Hematopoietic multipotent progenitor cell treated with erythropoietin and hydrocortisone succinate and interleukin-3 and kit ligand, for 4 days (in vitro differentiated cells): ENCODE results near the gene AFAP1.

Experiments used
- DNase-seq: peaks from one replicate; pipeline ENCODE4 v3.0.0-alpha.2; 2015

AFAP1 gene

DNA sequence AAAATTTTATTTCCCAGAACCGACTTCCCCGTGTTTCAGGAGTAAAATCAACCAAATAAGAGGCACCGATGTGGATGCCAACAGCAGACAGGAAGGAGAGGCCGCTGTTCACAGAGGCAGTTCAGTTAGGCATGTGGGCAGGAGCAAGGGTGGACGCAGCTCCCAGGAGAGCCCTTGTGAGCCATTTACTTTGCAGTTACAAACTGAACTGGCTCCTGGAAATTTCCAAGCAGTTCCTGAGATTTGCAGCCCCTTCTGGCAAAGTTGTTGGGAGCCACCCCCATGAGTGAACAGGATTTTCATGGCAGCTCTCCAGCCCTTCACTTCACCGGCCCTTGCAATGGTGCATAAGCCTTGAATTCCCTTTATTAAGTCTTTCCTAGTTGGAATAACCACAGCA is 189.1 kb downstream of the AFAP1 start:
- DNase-seq, result no peak

DNA sequence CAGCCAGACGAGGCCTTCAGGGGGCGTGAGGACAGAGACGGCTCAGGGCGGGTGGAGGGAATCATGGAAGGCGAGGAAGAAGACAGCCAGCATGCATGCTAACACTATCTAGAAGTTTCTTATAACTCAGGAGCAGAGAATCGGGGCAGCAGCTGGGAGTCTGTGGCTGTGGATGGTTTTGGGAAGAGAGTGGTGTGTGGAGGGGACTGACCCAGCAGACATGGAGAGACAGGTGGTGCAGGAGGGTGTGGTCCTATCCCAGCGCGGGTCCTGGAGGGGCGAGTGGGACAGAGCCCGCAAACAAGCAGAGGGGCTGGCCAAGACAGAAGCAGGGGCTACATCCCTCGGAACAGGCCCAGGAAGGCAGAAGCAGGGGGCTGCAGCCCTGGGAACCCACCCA is 192.1 kb downstream of the AFAP1 start:
- DNase-seq, result no peak

DNA sequence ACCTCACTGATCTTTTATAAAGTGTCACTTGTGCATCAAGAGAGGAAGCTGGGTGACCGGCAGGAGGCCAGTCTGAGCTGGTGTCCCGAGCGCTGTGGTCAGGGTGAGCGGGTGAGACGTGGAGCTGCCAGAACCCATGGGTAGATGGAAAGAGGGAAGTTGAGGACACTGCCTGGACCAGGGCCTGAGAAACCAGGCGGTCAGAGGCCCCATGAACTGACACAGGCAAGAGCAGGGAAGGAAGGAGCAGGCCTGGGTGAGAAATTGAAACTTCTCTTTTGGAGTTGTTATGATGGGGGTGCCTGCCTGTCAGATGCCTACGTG is 192.6 kb downstream of the AFAP1 start:
- no peak for DNase-seq

DNA sequence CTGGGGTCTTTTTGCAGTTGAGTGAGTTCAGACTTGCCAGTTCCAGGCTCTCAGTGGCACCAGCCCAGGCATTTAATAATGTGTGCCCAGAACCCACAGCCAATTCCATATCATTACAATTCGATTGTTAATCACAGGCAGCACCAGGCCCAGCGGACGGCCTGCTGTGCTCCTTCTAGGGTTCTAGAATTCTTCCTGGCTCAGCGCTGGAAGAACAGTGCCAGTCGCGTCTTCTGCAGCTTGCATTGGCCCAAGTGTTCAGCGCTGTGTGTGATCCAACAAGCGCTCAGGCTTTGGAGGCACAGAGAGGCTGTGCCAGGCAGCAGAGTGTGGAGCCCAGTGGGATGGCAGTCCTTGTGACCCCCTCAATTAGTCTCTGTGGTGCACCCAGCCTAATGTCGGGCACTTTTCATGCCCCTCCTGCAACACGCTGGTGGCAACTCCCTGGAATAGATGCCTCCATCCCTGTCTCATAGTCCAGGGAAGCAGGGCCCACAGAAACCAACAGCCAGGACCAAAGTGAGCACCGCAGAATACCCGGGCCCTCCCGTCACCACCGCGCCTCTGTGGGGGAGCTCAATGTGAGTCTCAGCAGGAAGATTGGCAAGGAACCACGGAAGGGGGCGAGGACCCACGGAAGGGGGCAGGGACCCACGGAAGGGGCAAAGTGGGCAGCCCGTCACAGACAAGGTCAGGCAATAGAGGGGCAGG is 193.2 kb downstream of the AFAP1 start:
- no peak for DNase-seq

DNA sequence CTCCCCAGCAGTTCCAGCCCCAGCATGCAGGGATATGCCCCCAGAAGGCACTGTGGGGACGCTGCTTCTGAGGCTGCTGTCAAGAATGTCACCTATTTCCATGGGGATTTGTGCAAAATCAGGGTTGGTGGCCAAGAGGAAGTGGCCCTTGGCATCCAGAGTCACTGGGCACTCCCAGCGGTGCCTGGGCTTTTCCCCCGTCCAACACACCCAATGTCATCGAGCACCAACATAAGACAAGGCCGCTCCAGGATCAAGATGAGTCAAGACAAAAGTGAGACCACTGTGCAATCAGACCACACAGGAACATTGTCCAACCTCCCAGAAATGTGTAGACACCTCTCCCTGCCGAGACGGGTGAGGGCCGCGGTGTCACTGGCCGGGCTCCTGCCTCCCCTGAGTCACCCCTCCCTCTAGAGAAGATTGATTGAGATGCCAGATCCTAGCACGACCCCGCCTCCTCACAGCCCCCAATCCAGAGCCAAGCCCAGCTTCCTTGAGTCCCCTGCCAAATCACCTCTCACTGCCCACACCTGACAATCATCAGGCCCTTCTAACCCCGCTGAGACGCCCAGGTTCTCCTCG is 194.3 kb downstream of the AFAP1 start:
- no peak for DNase-seq

DNA sequence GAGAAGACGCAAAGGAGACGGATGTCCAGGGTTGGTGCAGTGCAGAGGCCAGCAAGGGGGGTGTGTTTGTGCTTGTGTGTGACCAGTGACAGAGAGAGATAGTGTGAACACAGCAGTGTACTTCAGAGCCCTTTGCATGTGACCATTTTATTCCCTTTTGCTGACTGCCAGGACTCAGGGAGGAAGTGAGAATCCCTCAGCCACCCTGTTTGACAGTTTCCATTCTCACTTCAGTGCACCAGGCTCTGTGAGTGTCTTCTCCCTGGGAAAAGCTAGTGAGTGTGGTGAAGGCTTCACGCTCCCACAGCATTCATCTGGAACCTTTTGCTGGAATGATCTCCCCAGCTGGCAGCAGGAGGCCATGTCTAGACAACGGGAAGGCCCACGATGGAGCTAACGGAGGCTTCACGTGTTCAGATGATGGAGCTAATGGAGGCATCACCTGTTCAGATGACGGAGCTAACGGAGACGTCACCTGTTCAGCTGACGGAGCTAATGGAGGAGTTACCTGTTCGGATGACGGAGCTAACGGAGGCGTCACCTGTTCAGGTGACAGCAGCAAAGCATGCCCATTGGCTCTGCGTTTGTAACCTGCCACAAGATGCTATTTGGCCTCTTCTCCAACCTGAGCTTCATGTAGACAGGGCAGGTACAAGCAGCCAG is 195.4 kb downstream of the AFAP1 start:
- no peak for DNase-seq

DNA sequence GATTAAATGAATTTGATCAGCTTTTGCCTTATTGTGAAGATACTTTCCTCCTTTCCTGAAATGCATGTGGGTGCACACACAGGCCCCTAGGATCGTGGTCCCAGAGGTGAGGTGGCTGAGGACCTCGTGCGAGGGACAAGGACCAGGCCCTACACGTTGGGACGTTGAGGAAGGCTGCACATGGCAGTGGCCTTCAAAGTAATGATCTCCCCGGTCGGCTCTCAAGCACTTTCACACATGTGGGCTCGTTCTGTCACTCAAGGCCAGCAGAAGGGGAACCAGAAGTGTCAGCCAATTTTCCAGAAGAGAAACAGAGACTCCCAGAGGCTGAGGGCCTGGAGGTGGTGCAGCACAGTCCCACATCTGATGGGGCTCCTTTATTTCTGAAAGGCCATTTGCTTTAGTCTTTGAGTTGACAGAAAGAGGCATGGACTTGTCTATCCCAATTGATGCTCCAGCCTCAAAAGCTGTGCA is 196.8 kb downstream of the AFAP1 start:
- no peak for DNase-seq

DNA sequence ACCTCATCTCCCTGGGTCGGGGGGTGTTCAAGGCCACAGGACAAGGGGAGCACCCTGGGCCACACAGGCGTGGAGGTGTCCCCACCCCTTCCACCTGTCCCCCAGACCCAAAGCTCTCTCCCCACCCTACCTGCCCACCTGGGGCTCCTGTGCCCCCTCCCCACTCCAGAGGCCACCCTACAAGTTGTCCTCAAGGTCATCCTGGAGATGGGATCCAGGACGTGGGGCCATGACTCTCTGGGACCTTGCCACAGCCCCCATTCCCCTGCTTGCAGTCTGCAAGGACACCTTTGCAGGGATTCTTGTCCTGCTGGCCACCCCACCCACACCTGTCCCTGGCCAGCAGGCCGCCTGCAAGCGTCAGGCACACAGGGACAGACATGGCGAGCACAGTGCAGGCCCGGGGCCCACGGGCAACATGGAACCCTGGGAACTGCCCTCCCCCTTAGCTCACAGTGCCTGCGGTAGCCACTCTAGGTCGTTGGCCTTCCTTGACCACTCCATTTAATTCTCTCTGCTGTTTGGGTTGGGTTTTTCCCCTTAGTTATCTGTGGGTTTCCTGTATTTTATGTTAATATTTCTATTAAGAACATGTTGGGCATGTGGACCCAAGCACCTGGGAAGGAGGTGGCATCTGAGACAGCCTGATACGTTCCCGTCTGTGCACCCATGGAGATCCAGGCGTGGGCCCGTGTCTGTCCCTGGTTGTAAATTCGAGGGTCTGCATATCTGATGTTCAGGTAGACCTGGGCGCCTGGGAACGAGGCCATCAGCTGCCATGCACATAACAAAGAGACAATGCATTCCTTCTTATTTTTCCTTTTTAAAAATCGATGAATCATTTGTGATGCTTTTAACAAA is 197.5 kb downstream of the AFAP1 start:
- no peak for DNase-seq

DNA sequence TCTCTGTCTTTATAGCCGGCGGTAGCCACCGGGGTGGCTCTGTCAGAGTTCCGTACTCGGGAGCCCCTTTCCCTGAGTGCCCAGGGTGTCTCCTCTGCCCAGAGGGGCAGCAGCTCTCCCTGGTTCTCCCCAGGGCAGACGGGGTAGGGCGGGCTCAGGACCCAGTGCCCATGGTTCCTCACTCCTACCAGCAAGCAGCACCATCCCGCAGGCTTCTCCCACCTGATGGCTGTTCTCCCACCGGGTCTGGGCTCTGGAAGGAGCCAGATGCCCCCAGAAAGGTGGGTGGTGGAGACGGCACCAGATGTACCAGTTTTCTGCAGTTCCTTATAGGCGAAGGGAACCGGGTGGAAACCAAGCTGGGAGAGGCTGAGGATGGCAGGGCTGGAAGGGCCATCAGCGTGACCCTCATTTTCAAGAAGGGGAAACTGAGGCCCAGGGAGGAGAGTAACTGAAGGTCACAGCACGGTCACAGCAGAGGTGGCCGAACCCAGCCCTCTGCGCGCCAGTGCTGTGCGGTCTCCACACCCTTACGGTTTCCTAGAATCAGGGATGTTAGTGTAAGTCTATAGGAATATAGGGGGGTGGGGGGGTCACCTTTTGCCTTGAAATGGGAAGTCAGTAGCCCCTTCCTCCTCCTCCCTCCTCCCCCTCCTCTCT is 198.7 kb downstream of the AFAP1 start:
- DNase-seq, result no peak

DNA sequence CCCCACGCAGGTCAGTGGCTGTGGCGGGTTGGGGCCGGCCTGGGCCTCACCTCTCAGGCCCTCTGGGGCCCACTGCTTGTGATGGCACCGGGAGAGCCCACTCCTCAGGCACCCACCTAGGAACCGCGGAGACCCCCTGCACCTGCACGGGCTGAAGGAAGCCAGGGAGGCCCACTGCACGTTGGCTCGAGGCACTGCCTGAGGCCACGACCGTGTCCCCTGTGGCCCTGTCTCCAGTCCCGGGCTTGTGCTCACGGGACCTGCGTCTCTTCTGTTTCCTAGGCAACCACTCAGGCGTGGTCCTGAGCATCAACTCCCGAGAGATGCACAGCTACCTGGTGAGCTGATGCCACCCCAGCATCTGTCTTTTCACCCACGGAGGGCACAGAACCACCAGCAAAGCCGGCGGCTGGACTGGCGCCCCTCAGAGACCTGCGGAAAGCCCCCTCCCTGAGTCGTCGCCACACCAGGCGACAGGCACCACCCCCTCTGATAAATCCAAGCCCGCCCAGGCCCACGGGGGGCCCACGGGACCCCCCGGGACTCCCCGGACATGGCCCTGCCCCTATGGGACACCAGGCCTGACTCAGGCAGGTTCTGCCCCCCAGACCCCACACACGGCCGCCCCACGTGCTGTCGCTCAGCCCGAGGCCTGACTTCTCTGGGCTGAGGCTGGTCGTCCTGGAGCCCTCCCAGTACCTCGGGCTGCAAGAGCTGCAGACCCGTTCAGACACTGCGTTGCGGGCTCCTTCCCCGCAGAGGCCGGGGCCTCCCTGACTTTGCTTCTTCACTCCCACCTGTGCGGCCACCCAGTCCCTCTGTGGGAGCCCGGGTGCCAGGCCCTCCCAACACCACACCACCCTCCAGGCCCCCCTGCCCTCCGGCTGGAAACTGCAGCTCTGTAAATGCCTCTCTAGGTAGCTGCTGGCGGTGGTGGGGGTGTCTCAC is 199.5 kb downstream of the AFAP1 start:
- DNase-seq, result no peak

DNA sequence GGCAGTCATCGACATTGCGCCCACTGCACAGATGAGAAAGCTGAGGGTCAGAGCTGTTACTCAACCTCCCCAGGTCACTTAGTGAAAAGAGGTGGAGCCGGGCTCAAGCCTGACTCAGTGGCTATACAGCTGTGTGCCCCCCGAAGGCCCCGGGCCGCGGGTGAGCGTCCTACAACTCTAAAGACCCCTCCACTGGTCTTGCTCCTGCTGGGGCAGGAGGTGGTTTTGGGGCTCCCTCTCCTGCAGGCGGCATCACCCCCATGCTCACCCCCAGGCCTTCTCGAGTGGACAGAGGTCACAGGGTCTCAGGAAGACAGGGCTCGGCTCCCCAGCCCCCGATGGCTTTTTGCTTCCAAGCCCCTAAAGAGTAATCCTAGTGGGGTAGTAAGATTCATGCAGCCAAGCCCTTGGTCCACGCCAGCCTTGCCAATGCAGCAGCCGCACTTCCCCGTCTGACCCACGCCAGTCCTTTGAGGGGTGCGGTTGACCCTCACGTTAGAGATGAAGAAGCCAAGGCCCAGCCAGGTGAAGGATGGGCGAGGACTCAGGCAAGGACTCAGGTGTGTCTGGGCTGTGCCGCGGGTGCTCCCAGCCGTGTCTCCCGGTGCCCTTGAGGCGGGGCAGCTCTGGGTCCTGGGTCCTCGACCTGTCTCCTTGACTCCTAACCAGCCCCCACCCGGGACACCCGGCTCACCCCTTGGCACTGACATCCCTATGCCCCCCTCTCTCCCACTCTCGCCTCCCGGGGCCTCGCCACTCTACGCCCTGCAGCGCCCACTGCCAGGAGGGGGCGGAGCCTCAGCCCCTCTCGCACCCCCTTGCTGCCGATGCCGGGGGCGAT is 200.4 kb downstream of the AFAP1 start:
- no peak for DNase-seq

DNA sequence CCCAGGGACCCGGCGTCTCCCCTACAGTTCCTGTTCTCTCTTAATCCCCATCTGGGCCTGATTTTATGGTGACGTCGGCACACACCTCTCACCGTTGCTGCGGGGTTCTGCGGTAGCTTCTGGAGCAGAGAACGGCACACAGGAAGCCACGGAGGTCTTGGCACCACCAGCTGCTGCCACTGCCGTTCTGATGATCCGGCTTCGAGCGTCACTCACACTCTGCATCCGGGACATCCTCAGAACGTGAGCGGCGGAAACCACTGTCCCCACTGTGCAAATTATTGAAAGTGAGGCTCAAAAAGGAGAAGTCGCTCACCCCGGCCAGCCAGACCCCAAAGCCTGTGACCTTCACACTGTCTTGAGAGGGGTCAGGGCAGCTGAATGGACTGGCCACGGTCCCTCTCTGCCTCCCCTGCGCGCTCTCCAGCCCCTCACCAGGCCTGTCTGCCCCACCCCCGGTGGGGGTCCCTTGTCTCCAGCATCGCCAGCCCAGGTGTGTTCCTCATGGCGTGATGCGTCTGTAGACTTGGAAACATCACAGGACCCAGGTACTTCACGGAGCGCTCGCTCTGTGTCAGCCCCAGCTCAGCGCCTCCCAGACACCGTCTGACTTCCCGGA is 201.1 kb downstream of the AFAP1 start:
- no peak for DNase-seq

DNA sequence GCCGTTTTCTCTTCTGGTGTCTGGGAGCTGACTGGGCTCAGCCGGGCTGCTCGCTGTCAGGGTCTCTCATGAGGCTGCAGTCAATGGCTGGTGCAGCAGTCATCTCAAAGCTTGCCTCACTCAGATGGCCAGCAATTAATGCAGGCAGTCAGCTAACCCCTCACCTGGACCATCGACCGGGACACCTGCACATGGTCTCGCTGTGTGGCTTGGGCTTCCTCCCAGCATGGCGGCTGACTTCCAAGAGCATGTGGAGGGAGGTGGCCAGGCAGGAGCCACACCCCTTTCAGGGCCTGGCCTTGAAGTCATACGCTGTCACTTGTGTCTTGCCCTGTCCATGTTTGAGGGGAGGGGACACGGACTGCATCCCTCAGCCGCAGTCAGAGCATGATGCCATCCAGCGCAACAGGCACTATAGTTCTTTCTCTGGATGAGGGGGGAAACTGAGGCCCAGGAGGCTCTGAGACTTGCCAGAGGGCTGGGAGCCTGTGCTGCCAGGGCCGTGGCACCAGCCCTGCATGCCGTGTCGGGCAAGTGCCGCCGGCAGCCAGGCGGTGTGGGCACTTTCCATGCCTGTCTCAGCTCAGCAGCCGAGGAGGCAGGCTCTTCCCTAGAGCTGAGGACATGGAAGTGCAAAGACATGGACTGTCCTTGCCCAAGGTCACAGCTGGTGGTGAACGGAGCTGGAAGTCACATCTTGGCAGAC is 201.8 kb downstream of the AFAP1 start:
- DNase-seq, result no peak

DNA sequence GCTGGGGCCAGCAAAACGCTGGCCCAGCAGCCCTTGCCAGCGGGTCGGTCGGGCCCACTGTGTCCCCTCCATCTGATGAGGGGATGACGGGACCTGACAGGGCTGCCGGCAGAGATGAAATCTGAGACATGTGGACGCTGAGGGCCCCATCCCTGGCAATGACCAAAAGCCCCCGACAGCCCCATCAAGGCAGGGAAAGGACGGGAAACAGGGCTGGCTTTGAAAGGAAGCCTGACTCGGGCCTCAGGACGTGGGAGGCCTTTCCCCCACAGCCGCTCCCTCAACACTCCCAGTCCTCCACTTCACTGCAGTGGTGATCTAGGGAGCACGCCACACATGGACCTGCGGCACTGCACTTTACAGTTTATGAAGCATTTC is 202.4 kb downstream of the AFAP1 start:
- no peak for DNase-seq

DNA sequence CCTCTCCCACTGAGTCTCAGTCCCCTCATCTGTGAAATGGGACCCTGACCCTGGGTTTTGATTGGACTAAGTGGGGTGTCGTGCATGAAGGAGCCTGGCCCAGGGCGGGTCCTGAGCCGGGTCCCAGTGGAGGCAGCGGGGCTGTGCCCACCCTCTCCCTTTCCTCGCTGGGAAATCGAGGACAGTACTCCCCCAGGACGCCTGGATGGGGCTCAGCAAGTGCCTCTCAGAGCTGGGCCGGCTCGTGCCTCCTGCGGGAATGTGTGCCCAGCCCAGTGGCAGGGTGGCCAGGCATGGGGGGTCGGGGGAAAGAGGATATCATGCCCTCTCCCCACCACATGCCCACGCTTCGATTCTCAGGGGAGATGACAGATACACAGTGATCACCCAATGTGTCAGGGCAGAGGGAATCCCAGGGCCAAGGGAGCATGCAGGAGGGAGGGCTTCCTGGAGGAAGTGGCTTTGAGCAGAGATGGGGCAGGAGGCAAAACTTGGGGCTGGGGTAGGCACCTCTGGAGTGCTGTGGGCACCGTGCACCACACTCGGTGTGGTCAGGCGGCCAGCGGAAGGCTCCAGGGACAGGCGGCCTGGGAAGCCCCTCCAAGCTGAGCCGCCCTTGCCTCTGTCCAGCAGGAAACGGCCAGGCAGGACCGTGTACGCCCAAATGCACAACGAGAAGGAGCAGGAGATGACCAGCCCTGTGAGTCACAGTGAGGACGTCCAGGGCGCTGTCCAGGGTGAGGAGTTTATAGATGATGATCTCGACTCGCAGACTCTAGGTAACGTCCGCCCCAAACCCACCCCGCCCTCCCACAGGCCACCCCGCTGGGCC is 203.0 kb downstream of the AFAP1 start:
- no peak for DNase-seq

DNA sequence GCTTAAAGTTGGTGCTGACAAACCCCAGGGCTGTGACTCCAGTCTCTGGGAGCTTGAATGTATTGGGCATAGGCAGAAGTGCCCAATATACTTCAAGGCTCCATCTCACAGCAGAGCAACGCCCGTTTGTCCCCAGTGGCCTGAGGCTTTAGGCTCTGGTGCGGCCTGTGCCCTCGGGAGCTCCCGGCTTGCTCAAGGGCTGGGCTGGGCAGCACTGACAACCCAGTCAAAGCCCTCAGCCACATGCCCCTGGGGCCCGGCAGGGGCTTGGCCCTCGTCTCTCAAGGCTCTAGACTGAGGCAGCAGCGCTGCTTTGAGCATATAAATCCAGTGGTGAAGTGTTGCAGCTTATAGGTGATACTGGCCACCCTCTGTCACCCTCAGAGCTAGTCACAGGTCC is 203.7 kb downstream of the AFAP1 start:
- DNase-seq, result no peak

DNA sequence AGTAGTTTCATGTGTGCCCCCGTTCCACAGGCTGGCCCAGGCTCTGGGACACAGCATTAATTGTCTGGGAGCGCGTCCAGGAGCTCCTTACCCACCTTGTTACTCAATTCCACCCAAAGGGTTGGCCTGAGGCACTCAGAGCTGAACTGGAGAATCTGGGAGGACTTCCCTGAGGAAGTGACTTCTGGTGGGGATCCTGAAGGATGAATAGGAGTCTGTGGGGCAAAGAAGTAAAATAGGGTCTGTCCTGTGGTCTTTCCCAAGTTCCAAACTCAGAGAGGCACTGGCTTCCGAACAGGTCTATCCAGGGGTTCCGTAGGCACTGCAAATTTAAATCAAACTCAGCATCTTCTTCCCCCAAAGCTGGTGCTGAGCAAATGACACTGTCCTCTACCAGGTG is 204.3 kb downstream of the AFAP1 start:
- DNase-seq, result no peak

DNA sequence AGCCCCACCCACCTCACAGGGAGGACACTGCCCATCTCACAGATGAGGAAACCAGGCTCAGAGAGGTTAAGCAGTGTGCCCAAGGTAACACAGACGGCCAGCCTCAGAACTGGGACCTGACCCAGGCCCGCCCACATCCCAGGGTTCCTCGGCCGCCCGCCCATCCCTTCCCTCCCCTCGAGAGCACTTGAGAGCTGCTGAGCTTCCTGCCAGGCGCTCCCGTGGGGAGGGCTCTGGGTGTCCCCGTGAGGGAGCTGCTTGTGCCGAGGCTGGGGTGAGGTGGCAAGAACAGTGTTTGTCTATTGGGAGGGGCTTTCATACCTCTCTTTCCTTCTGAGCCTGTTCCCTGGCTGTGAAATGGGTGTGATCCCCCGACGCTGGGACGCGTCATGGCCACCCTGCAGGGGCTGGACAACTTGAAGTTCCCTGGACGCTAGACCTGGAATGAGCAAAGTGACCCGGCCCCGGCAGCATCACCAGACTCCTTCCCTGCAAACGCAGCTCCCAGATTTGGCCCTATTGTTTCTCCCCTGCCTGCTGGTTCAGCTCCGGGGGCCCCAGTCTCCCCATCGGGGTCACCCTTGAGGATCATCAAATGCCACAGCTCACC is 204.9 kb downstream of the AFAP1 start:
- DNase-seq, result no peak
